Fibroblast of villous mesenchyme (primary cell): ENCODE data around the gene TAF4. TPM values are rescaled to one million over a fixed set of nuclear protein-coding genes. Genes with fewer than 3 reads are reported as not detected.

Experiments
- DNase-seq: peaks from one replicate; pipeline ENCODE4 v3.0.0-alpha.2; 2010; ENCODE audit warnings: low read depth
- H3K4me3 ChIP-seq: 2 replicates; pipeline ENCODE4 v1.5.1; 2011; ENCODE audit warnings: low read depth, mild to moderate bottlenecking, low read length
- CTCF ChIP-seq: IDR thresholded peaks from 2 replicates; pipeline ENCODE4 v1.5.1; 2012; ENCODE audit warnings: low read depth, mild to moderate bottlenecking, low read length; ENCODE audit not compliant: insufficient read depth
- total RNA-seq: library from RNA; depleted of rRNA; stranded (reverse); fragments of >200 nt; gene quantifications from 2 replicates; pipeline ENCODE4 v1.2.3, GENCODE V29; 2012

TAF4 gene
- total RNA-seq, 1 donor, result 3.0 TPM

DNA sequence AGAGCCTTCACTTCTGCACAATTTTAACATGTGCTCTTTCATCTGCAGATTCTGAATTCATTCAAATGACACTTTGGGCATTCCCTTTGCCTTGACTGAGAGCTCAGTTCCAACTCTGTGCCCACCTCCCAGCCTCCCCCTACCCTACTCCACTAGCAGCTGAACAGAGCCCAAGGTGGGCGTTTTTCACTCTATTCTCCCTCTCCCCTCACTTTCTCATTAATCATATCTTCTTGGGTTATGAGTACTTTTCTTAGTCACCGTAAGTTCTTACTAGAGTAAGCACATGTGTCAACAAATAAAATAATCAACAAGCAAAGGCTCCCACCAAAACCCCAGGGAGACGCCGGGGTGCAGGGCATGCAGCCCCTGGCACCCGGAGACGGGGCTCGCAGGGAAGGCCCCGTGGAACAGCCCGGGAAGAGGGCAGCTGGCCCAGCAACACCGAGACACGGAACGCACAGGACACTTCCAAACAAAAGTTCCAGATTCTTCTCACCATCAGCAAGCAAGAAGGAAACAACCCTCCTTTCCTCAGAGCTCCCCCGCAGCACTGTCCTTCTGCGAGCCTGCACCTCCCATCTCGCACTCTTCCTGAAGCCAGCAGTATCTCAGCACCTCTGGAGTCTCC is 34.1 kb downstream of the TAF4 start:
- DNase-seq, result no peak

DNA sequence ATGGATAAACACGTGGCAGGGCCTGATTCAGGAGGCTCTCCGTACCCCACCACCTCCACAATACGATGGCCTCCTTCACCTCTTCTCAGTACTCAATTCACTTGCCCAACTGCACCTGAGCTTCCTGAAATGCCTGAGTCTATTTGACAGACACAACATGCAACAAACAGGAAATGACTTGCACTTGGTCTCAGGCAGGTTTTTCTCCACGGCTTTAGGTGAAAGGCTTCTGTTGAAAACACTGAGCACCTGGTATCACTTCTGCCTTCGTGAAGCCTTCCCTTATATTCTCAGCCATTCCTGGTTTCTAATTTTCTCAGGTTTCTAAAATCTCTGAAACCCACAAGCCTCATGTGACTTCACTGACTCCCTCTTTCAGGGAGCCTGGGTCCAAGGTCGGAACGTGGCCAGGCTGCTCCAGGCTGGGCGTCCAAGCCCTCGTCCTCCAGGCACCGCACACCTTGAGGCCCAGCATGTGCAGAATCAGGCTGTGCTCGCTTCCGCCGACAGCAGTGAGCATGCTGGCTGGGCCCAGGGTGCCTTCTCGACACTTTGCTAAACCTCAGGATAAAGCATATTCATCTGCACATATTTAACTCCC is 34.7 kb downstream of the TAF4 start:
- no peak for TF ChIP-seq CTCF
- DNase-seq, result no peak
- H3K4me3 ChIP-seq, result no peak overlapping the region

More for the DNA sequence above, 34.1 kb downstream of the TAF4 start:
- no peak for TF ChIP-seq CTCF
- no peak overlapping the region for H3K4me3 ChIP-seq

GRCh38 chr20:62030357-62030756 is 35.3 kb downstream of the TAF4 start:
- H3K4me3 ChIP-seq, result no peak overlapping the region
- DNase-seq, result no peak
- no peak for TF ChIP-seq CTCF

- TF ChIP-seq CTCF, result no peak
- H3K4me3 ChIP-seq, result no peak overlapping the region
- DNase-seq, result no peak
Observed at GRCh38 chr20:62029949-62030348, 35.7 kb downstream of the TAF4 start.

DNA sequence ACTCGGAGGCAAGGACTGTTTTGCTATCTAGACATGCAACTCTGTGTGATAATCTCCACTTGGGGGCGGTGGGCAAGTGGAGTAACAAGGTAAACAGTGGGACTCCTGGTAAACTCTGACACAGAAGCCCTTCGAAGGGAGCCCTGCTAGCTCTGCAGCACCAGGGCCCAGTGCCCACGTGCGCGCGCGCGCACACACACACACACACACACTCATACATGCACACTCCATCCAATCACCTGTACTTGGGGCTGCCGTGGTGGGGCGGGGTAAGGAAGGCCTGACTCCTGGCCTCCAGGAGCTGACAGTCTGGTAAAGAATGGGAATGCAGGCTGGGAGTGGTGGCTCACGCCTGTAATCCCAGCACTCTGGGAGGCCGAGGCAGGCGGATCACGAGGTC is 36.4 kb downstream of the TAF4 start:
- TF ChIP-seq CTCF, result no peak

GRCh38 chr20:62028384-62028783 is 37.3 kb downstream of the TAF4 start:
- TF ChIP-seq CTCF, result no peak
- H3K4me3 ChIP-seq, result no peak overlapping the region
- no peak for DNase-seq

More for the DNA sequence above, 36.4 kb downstream of the TAF4 start:
- DNase-seq, result no peak
- no peak overlapping the region for H3K4me3 ChIP-seq

- H3K4me3 ChIP-seq, result no peak overlapping the region
- DNase-seq, result no peak
- no peak for TF ChIP-seq CTCF
Observed at GRCh38 chr20:62027698-62028321, 37.9 kb downstream of the TAF4 start.
